ENCODE results near the gene OR6K3. TPM values are rescaled to one million over a fixed set of nuclear protein-coding genes. Genes with fewer than 3 reads are reported as not detected.

The OR6K3 gene
- total RNA-seq, 1 donor from 2014 or later: not detected

DNA sequence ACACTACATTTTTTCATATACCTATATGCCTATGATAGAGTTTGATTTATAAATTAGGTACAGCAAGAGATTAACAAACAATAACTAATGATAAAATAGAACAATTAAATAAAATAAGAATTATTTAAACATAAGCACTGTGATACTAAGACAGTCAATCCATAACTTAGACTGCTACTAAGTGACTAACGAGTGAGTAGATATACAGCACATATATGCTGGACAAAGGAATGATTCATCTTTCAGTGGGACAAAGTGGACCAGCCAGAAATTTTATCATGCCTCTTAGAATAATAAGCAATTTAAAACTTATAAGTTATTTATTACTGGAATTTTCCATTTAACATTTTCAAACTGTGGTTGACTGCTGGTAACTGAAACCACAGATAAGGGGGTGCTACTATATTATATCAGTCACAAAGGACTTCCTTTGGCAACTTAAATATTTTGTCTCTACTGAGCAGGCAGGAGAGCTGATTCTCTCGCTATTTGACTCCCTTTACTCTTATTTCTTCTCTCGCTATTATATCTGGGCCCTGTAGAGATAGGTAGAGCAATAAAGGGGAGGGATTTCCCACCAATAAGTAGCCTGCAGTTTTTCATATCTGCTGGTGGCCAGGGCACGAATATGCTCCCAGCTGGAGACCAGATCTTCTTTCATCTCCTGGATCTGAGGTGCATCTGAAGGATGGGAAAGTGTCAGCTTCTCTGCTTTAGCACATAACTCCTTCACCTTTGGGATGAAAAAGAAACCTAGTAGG, 44.8 kb downstream of the OR6K3 start:
- H3K4me3 ChIP-seq: no peak overlapping the region
- no peaks in the 10 kb centered on the region for H3K27me3 ChIP-seq (ENCODE audit: low read depth)
- intact Hi-C loops (cut with micrococcal nuclease): no loop called here
- no peak overlapping the region for H3K27ac ChIP-seq (replicated peaks)
- no peaks in the 10 kb centered on the region for H3K4me1 ChIP-seq
- DNase-seq: no peak
- TF ChIP-seq, protein P1, sequence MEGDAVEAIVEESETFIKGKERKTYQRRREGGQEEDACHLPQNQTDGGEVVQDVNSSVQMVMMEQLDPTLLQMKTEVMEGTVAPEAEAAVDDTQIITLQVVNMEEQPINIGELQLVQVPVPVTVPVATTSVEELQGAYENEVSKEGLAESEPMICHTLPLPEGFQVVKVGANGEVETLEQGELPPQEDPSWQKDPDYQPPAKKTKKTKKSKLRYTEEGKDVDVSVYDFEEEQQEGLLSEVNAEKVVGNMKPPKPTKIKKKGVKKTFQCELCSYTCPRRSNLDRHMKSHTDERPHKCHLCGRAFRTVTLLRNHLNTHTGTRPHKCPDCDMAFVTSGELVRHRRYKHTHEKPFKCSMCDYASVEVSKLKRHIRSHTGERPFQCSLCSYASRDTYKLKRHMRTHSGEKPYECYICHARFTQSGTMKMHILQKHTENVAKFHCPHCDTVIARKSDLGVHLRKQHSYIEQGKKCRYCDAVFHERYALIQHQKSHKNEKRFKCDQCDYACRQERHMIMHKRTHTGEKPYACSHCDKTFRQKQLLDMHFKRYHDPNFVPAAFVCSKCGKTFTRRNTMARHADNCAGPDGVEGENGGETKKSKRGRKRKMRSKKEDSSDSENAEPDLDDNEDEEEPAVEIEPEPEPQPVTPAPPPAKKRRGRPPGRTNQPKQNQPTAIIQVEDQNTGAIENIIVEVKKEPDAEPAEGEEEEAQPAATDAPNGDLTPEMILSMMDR (IDR thresholded peaks at IDR 0.05; ENCODE audit: borderline replicate concordance): no peak
- no peaks in the 10 kb centered on the region for H3K36me3 ChIP-seq
- no peaks in the 10 kb centered on the region for H3K9me3 ChIP-seq (replicated peaks)

DNA sequence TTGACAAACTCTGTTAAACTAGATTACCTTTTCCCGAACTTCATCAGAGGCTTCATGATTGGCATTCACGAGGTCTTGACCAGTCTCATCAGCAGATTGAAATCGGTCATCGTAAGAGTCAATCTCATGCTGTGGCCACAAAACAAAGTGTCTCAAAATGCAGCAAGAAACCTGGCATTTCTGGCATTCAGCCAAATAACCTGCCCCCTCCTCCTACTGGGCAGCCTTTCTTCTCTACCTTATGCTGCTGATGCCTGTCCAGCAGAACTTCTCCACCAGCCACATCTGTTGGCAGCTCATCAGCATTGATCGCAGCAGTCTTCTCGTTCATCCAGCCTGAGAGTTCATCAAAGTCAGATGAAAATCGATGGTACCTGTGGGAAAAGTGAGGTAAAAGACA, 46.2 kb downstream of the OR6K3 start:
- H3K27ac ChIP-seq (replicated peaks): no peak overlapping the region
- no peaks in the 10 kb centered on the region for H3K4me1 ChIP-seq
- TF ChIP-seq, protein P1 (IDR thresholded peaks at IDR 0.05; ENCODE audit: borderline replicate concordance): no peak
- no peaks in the 10 kb centered on the region for H3K36me3 ChIP-seq
- H3K4me3 ChIP-seq: no peak overlapping the region
- H3K27me3 ChIP-seq (ENCODE audit: low read depth): no peaks in the 10 kb centered on the region
- no peaks in the 10 kb centered on the region for H3K9me3 ChIP-seq (replicated peaks)
- no peak for DNase-seq
- intact Hi-C loops (cut with micrococcal nuclease): no loop called here

Other genes with a start within 250 kb of the OR6K3 start
- not detected for gene OR10R2, start 248.5 kb downstream of the OR6K3 start, total RNA-seq
- gene OR6Y1, start 166.3 kb downstream of the OR6K3 start, total RNA-seq: not detected
- gene OR6P1, start 150.1 kb downstream of the OR6K3 start, total RNA-seq: not detected
- not detected for gene OR10X1, start 140.8 kb downstream of the OR6K3 start, total RNA-seq
- gene OR10Z1, start 115.5 kb downstream of the OR6K3 start, total RNA-seq: not detected
- not detected for gene SPTA1, start 34.0 kb downstream of the OR6K3 start, total RNA-seq
- not detected for gene OR6K2, start 20.1 kb downstream of the OR6K3 start, total RNA-seq
- gene OR6K6, start 34.0 kb upstream of the OR6K3 start, total RNA-seq: not detected
- not detected for gene OR6N1, start 51.5 kb upstream of the OR6K3 start, total RNA-seq
- not detected for gene OR6N2, start 60.5 kb upstream of the OR6K3 start, total RNA-seq
- gene MNDA, start 110.6 kb upstream of the OR6K3 start, total RNA-seq: 2.7 TPM
- gene PYHIN1, start 210.8 kb upstream of the OR6K3 start, total RNA-seq: 0.11 TPM

Data from left ventricle myocardium inferior (tissue), 1 donor.